Motor neuron (in vitro differentiated cells): ENCODE data around the gene NDUFS7. TPM values are rescaled to one million over a fixed set of nuclear protein-coding genes. Genes with fewer than 3 reads are reported as not detected.

Experiments
- ATAC-seq, 8 experiments: fragments of 200-7000 bp; cut with Tn5 transposase; replicated peaks in 6 of 8; 2 replicates each; pipeline ENCODE4 v1.8.0; 2021; ENCODE audit warnings: mild to moderate bottlenecking in 8 of 8, moderate library complexity in 8 of 8
- H3K27ac ChIP-seq, 2 donors: fragments of 250-450 bp; sonication (Bioruptor Pico); 2 replicates each; pipeline ENCODE4 v1.9.0; 2021; ENCODE audit warnings: antibody characterized with exemption in 2 of 2, mild to moderate bottlenecking in 2 of 2, moderate library complexity in 1 of 2
- H3K4me1 ChIP-seq, 2 donors: fragments of 250-450 bp; sonication (Bioruptor Pico); replicated peaks in 1 of 2; 2 replicates each; pipeline ENCODE4 v1.6.1; 2021; ENCODE audit warnings: antibody characterized with exemption in 2 of 2, mild to moderate bottlenecking in 2 of 2, moderate library complexity in 1 of 2
- H3K4me3 ChIP-seq, 5 donors: fragments of 250-450 bp; sonication (Bioruptor Pico); 2 replicates each; pipeline ENCODE4 v1.9.0; 2021; ENCODE audit warnings: antibody characterized with exemption in 5 of 5, mild to moderate bottlenecking in 5 of 5, moderate library complexity in 4 of 5
- WGBS, 10 experiments: fragments of 450-650 bp; shearing (Covaris generic); methylation state at CpG; one replicate each; pipeline ENCODE4 v1.0.0; 2022; 5-methylcytosine and 5-hydroxymethylcytosine counted together
- in situ Hi-C, 9 experiments: fragments of 400-800 bp; cut with MboI; loops; one replicate each; pipeline ENCODE4 v1.15.0; 2021; ENCODE audit warnings: low sequenced_read_pairs in 9 of 9, low pct_unique_long_range_greater_than_20kb in 2 of 9; ENCODE audit not compliant: unreplicated experiment in 9 of 9
- total RNA-seq, 8 experiments: library from RNA; unstranded; fragments of 300-600 nt; gene quantifications; 2 replicates each; pipeline versions ENCODE4 v1.2.3 to v1.2.4, GENCODE V29; 2022

The NDUFS7 gene
- total RNA-seq, 8 experiments from 2014 or later: 82.8 to 117 (median 89.1) TPM

- Histone ChIP-seq H3K4me3 (no peak overlapping the region), H3K27ac (no peak overlapping the region), H3K4me1 (peaks cover 44 to 49% of the 10 kb centered on the region in 2 donors)
- WGBS, 10 experiments: 38 to 100% (median 88%) methylated on average over 2 to 14 of the region's 24 CpGs; no CpG with 5 or more reads in 1 of the 10 experiments
- in situ Hi-C loops: no loop called here
- ATAC-seq: no peak
Observed at GRCh38 chr19:1357531-1358109, 26.1 kb upstream of the NDUFS7 start.

- in situ Hi-C loops: no loop called here
- WGBS, 10 experiments: 19 to 100% (median 77%) methylated on average over 1 to 22 of the region's 30 CpGs; no CpG with 5 or more reads in 2 of the 10 experiments
- ATAC-seq: peak in 1 of 8 experiments; percentile 4
- Histone ChIP-seq H3K4me1 (peaks cover 40 to 45% of the 10 kb centered on the region in 2 donors), H3K4me3 (peak overlapping the region in 3 of 5 donors; percentile 12 to 15 (median 14)), H3K27ac (peak overlapping the region in 1 of 2 donors; percentile 30)
Observed at GRCh38 chr19:1360126-1360817, 23.4 kb upstream of the NDUFS7 start.

DNA sequence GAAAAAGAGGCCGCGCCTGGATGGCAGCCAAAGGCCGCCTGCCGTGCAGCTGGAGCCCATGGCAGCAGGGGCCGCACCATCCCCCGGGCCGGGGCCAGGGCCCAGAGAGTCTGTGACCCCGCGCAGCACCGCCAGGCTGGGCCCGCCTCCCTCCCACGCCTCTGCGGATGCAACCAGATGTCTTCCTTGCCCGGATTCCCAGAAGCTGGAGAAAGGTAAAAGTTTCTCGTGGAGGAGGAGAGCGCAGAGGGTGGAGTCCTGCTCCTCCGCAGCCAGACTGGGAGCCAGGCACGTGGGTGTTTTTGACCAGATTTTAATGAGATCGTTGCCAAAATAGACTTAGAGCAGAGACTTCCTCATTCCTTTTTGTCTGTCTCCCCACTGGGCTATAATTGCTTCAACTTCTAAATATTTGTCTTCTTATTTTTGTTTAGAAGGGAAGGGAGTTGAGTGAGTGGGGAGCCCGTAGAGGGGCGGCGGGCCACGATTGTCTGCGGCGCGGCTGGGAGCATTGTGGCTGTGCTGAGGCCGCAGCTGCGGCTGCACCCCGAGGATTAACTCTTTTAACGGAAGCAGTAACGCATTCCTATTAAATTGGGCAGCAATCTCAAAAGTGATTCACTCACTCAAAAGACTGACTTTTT, 22.8 kb upstream of the NDUFS7 start:
- peak; percentile 38 to 85 (median 50) for ATAC-seq
- peak overlapping the region in 4 of 5 donors; percentile 0 to 15 (median 13) for H3K4me3 ChIP-seq
- WGBS, 10 experiments: 0 to 39% (median 12%) methylated on average over 2 to 18 of the region's 31 CpGs; no CpG with 5 or more reads in 4 of the 10 experiments

GRCh38 chr19:1361601-1362386, 21.9 kb upstream of the NDUFS7 start:
- peaks cover 35 to 46% of the 10 kb centered on the region in 2 donors for H3K4me1 ChIP-seq
- in situ Hi-C loops: no loop called here
- peak overlapping the region in 4 of 5 donors; percentile 0 to 15 (median 13) for H3K4me3 ChIP-seq

More for the DNA sequence above, 22.8 kb upstream of the NDUFS7 start:
- in situ Hi-C loops: no loop called here
- H3K27ac ChIP-seq: peak overlapping the region; percentile 30 to 78
- peaks cover 43 to 52% of the 10 kb centered on the region in 2 donors for H3K4me1 ChIP-seq

GRCh38 chr19:1362387-1363257, 21.1 kb upstream of the NDUFS7 start:
- no peak overlapping the region for H3K4me3 ChIP-seq
- H3K4me1 ChIP-seq: peaks cover 35 to 43% of the 10 kb centered on the region in 2 donors
- no peak for ATAC-seq
- WGBS, 10 experiments: 84 to 100% (median 95%) methylated on average over 3 to 18 of the region's 42 CpGs; no CpG with 5 or more reads in 1 of the 10 experiments
- peak overlapping the region; percentile 24 to 62 for H3K27ac ChIP-seq
- in situ Hi-C loops: no loop called here

More at GRCh38 chr19:1361601-1362386, 21.9 kb upstream of the NDUFS7 start:
- peak; percentile 35 to 88 (median 79) for ATAC-seq
- WGBS, 10 experiments: 24 to 100% (median 54%) methylated on average over 1 to 11 of the region's 30 CpGs
- H3K27ac ChIP-seq: peak overlapping the region; percentile 62 to 78

GRCh38 chr19:1363599-1363998, 20.1 kb upstream of the NDUFS7 start:
- Histone ChIP-seq H3K4me1 (peaks cover 35 to 43% of the 10 kb centered on the region in 2 donors), H3K4me3 (no peak overlapping the region), H3K27ac (no peak overlapping the region)
- in situ Hi-C loops: no loop called here
- ATAC-seq: no peak
- 82 to 100% (median 94%) methylated on average over 1 to 8 of the region's 10 CpGs for WGBS, 10 experiments

GRCh38 chr19:1364070-1364704, 19.5 kb upstream of the NDUFS7 start:
- in situ Hi-C loops: no loop called here
- Histone ChIP-seq H3K4me3 (no peak overlapping the region), H3K27ac (no peak overlapping the region), H3K4me1 (peaks cover 35 to 43% of the 10 kb centered on the region in 2 donors)
- 64 to 100% (median 89%) methylated on average over 2 to 13 of the region's 15 CpGs for WGBS, 10 experiments
- no peak for ATAC-seq

DNA sequence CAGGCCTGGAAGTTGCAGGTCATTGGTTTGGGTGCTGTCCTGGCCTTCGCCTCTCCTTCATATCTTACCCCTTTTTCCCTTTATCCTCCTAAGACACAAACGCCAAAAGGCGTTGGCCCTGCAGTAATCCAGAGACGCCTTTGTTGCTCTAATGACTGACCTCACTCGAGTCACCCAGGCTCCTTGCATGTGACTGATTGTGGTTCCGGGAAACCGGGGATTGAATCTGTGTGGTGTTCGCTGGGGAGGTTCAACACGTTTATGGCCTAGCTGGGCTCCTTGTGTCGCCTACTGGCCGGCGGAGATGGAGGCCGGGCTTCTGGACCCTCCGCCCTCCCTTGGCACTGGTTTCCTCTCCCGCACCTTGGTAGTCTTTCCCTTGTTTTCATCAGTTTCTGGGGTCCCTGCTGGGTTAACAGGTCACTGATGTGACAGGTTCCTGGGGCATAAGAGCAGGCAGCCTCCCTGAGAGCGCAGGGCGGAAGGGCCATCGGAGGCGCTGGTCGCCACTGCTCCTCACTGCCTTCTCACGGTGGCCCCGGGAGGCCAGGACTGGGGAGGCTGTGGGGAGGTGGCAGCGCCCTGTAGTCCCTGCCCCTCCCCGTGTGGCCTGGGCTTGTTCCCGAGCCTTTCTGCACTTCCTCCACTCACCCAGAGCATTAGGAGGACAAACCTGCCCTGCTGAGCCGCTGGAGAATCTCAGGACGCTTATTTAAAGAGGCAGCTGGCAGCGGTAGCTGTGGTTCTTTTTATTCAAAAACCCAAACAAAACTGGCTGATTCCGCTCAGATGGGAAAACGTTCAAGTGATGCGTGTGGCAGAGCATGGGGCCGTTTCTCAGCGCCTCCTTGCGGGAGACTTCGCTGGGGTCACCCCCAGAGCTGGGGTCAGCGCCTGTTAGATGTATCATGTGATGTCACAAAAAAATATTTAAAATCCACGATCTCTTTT, 18.1 kb upstream of the NDUFS7 start:
- Histone ChIP-seq H3K4me1 (peaks cover 27 to 35% of the 10 kb centered on the region in 2 donors), H3K4me3 (no peak overlapping the region), H3K27ac (peak overlapping the region; percentile 42 to 60)
- in situ Hi-C loops: no loop called here
- 50 to 100% (median 69%) methylated on average over 1 to 14 of the region's 37 CpGs for WGBS, 10 experiments
- ATAC-seq: peak in 5 of 8 experiments; percentile 7 to 47 (median 31)

GRCh38 chr19:1366296-1366695, 17.4 kb upstream of the NDUFS7 start:
- H3K4me3 ChIP-seq: no peak overlapping the region
- 20 to 100% (median 87%) methylated on average over 1 to 4 of the region's 10 CpGs; no CpG with 5 or more reads in 2 of the 10 experiments for WGBS, 10 experiments
- H3K4me1 ChIP-seq: peaks cover 20 to 28% of the 10 kb centered on the region in 2 donors
- H3K27ac ChIP-seq: no peak overlapping the region
- in situ Hi-C loops: no loop called here
- no peak for ATAC-seq

DNA sequence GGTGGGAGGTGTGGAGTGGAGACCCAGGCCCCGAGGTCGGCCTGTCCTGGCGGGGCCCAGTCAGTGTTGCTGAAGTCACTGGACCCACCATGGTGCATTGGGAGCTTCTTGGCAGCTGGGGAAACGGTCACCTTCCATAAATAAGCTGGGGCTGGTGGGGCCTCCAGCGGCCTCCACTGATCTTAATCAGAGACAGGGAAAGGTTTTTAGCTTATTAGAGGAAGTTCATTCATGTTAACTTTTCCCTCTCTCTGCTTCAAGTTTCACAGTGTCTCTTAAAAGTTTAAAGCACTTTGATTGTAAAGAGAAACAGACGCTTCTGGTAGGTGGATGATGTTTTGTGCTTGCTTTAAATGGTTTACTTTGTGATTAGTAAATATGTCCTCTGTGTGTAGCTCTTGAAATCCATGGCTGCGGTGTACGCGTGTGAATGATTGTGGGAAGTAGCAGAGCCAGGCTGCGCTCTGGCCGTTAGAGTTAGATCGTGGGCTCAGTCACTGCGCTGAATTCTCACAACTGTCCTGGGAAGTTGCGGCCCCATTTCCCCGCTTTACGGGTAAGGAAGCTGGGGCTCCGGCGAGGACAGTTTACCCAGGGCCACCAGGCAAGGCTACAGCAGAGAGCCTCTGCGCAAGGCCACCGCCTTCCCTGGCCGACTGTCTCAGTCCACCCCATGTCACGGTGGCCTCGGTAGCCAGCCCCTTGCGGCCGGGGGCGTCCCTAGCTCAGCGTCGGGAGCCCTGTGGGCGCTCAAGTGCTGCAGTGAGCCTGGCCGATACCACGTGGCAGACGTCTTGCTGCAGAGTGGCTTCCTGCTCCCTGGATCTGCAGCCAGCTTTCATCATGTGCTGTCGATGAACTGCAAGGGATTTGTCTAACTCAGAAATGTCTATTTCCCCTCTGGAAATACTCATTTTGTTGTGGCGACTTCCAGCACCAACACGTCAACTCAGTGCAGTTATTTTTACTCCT, 16.5 kb upstream of the NDUFS7 start:
- in situ Hi-C loops: no loop called here
- ATAC-seq: no peak
- H3K4me1 ChIP-seq: peaks cover 11 to 19% of the 10 kb centered on the region in 2 donors
- H3K27ac ChIP-seq: no peak overlapping the region
- 80 to 100% (median 92%) methylated on average over 1 to 19 of the region's 35 CpGs; no CpG with 5 or more reads in 1 of the 10 experiments for WGBS, 10 experiments
- no peak overlapping the region for H3K4me3 ChIP-seq
